ENCODE data around the gene CCP110. TPM values are rescaled to one million over a fixed set of nuclear protein-coding genes. Genes with fewer than 3 reads are reported as not detected.

The CCP110 gene
- polyA plus RNA-seq (2012; ENCODE audit: low read depth, missing spikeins) = 10.3 TPM

- peak; percentile 93 for FAIRE-seq
- DNase-seq (ENCODE audit: insufficient read length, low spot score) = peak; percentile 77
- TF ChIP-seq POLR2AphosphoS5 (IDR thresholded peaks at IDR 0.05; ENCODE audit: low read depth, low read length) = 0 out of 2 replicates have a peak, but pooled peaks have one; percentile 48
- TF ChIP-seq TAF1 (IDR thresholded peaks at IDR 0.05; ENCODE audit: low read depth, low read length) = peak; percentile 58; the same call in 1 of the 2 replicates
- TF ChIP-seq SPI1 (IDR thresholded peaks at IDR 0.05; ENCODE audit: low read depth, low read length) = no peak; the same call in 1 of the 2 replicates
- peak; percentile 51; the same call in 1 of the 2 replicates for TF ChIP-seq POLR2A (IDR thresholded peaks at IDR 0.05; ENCODE audit: low read depth, low read length)
- TF ChIP-seq POU2F2 (IDR thresholded peaks at IDR 0.05; ENCODE audit: low read depth, low read length) = peak; percentile 34; the same call in 1 of the 2 replicates
- TF ChIP-seq PAX5 (IDR thresholded peaks at IDR 0.05; ENCODE audit: insufficient read depth, low read length, severe bottlenecking) = no peak
These were observed at the start of gene CCP110 for GRCh38 chr16:19523559-19524355. CCP110 (plus strand) TSS chr16:19523942; CDS start chr16:19527882, 3,940 bp downstream.

- DNase-seq (ENCODE audit: insufficient read length, low spot score) (no peak), FAIRE-seq (peak; percentile 13)
- no peak for TF ChIP-seq PAX5 (IDR thresholded peaks at IDR 0.05; ENCODE audit: insufficient read depth, low read length, severe bottlenecking)
- no peak for TF ChIP-seq SPI1 (IDR thresholded peaks at IDR 0.05; ENCODE audit: low read depth, low read length)
- TF ChIP-seq POLR2A (IDR thresholded peaks at IDR 0.05; ENCODE audit: low read depth, low read length) = no peak
- no peak for TF ChIP-seq TAF1 (IDR thresholded peaks at IDR 0.05; ENCODE audit: low read depth, low read length)
- no peak for TF ChIP-seq POU2F2 (IDR thresholded peaks at IDR 0.05; ENCODE audit: low read depth, low read length)
- no peak for TF ChIP-seq POLR2AphosphoS5 (IDR thresholded peaks at IDR 0.05; ENCODE audit: low read depth, low read length)
These were observed 49.1 kb upstream of the CCP110 start for GRCh38 chr16:19474617-19475016.

GRCh38 chr16:19478505-19478904 lies 45.2 kb upstream of the CCP110 start:
- DNase-seq (ENCODE audit: insufficient read length, low spot score) (no peak), FAIRE-seq (no peak)
- TF ChIP-seq PAX5 (IDR thresholded peaks at IDR 0.05; ENCODE audit: insufficient read depth, low read length, severe bottlenecking) (no peak), TAF1 (IDR thresholded peaks at IDR 0.05; ENCODE audit: low read depth, low read length) (no peak), SPI1 (IDR thresholded peaks at IDR 0.05; ENCODE audit: low read depth, low read length) (no peak), POLR2AphosphoS5 (IDR thresholded peaks at IDR 0.05; ENCODE audit: low read depth, low read length) (no peak), POLR2A (IDR thresholded peaks at IDR 0.05; ENCODE audit: low read depth, low read length) (no peak), POU2F2 (IDR thresholded peaks at IDR 0.05; ENCODE audit: low read depth, low read length) (no peak)

GRCh38 chr16:19479302-19479721 lies 44.4 kb upstream of the CCP110 start:
- FAIRE-seq (no peak), DNase-seq (ENCODE audit: insufficient read length, low spot score) (no peak)
- TF ChIP-seq TAF1 (IDR thresholded peaks at IDR 0.05; ENCODE audit: low read depth, low read length) = no peak
- TF ChIP-seq PAX5 (IDR thresholded peaks at IDR 0.05; ENCODE audit: insufficient read depth, low read length, severe bottlenecking) = no peak
- TF ChIP-seq POLR2A (IDR thresholded peaks at IDR 0.05; ENCODE audit: low read depth, low read length) = no peak
- TF ChIP-seq POU2F2 (IDR thresholded peaks at IDR 0.05; ENCODE audit: low read depth, low read length) = no peak
- TF ChIP-seq SPI1 (IDR thresholded peaks at IDR 0.05; ENCODE audit: low read depth, low read length) = no peak
- no peak for TF ChIP-seq POLR2AphosphoS5 (IDR thresholded peaks at IDR 0.05; ENCODE audit: low read depth, low read length)

GRCh38 chr16:19481296-19481695 lies 42.4 kb upstream of the CCP110 start:
- DNase-seq (ENCODE audit: insufficient read length, low spot score) (no peak), FAIRE-seq (no peak)
- TF ChIP-seq POLR2A (IDR thresholded peaks at IDR 0.05; ENCODE audit: low read depth, low read length) (no peak), POU2F2 (IDR thresholded peaks at IDR 0.05; ENCODE audit: low read depth, low read length) (no peak), POLR2AphosphoS5 (IDR thresholded peaks at IDR 0.05; ENCODE audit: low read depth, low read length) (no peak), PAX5 (IDR thresholded peaks at IDR 0.05; ENCODE audit: insufficient read depth, low read length, severe bottlenecking) (no peak), TAF1 (IDR thresholded peaks at IDR 0.05; ENCODE audit: low read depth, low read length) (no peak), SPI1 (IDR thresholded peaks at IDR 0.05; ENCODE audit: low read depth, low read length) (no peak)

GRCh38 chr16:19481769-19482168 lies 42.0 kb upstream of the CCP110 start:
- TF ChIP-seq POU2F2 (IDR thresholded peaks at IDR 0.05; ENCODE audit: low read depth, low read length) (no peak), POLR2AphosphoS5 (IDR thresholded peaks at IDR 0.05; ENCODE audit: low read depth, low read length) (no peak), POLR2A (IDR thresholded peaks at IDR 0.05; ENCODE audit: low read depth, low read length) (no peak), TAF1 (IDR thresholded peaks at IDR 0.05; ENCODE audit: low read depth, low read length) (no peak), SPI1 (IDR thresholded peaks at IDR 0.05; ENCODE audit: low read depth, low read length) (no peak), PAX5 (IDR thresholded peaks at IDR 0.05; ENCODE audit: insufficient read depth, low read length, severe bottlenecking) (no peak)
- DNase-seq (ENCODE audit: insufficient read length, low spot score) (no peak), FAIRE-seq (no peak)

GRCh38 chr16:19482291-19482690 lies 41.5 kb upstream of the CCP110 start:
- FAIRE-seq = no peak
- no peak for DNase-seq (ENCODE audit: insufficient read length, low spot score)
- TF ChIP-seq PAX5 (IDR thresholded peaks at IDR 0.05; ENCODE audit: insufficient read depth, low read length, severe bottlenecking) (no peak), POLR2A (IDR thresholded peaks at IDR 0.05; ENCODE audit: low read depth, low read length) (no peak), TAF1 (IDR thresholded peaks at IDR 0.05; ENCODE audit: low read depth, low read length) (no peak), SPI1 (IDR thresholded peaks at IDR 0.05; ENCODE audit: low read depth, low read length) (no peak), POLR2AphosphoS5 (IDR thresholded peaks at IDR 0.05; ENCODE audit: low read depth, low read length) (no peak), POU2F2 (IDR thresholded peaks at IDR 0.05; ENCODE audit: low read depth, low read length) (no peak)

- DNase-seq (ENCODE audit: insufficient read length, low spot score) (no peak), FAIRE-seq (no peak)
- TF ChIP-seq TAF1 (IDR thresholded peaks at IDR 0.05; ENCODE audit: low read depth, low read length) (no peak), SPI1 (IDR thresholded peaks at IDR 0.05; ENCODE audit: low read depth, low read length) (no peak), PAX5 (IDR thresholded peaks at IDR 0.05; ENCODE audit: insufficient read depth, low read length, severe bottlenecking) (no peak), POU2F2 (IDR thresholded peaks at IDR 0.05; ENCODE audit: low read depth, low read length) (no peak), POLR2A (IDR thresholded peaks at IDR 0.05; ENCODE audit: low read depth, low read length) (no peak), POLR2AphosphoS5 (IDR thresholded peaks at IDR 0.05; ENCODE audit: low read depth, low read length) (no peak)
These were observed 39.6 kb upstream of the CCP110 start for GRCh38 chr16:19484096-19484495.

GRCh38 chr16:19485611-19486010 lies 38.1 kb upstream of the CCP110 start:
- FAIRE-seq = no peak

More at GRCh38 chr16:19485611-19486010, 38.1 kb upstream of the CCP110 start:
- DNase-seq (ENCODE audit: insufficient read length, low spot score) = no peak
- no peak for TF ChIP-seq PAX5 (IDR thresholded peaks at IDR 0.05; ENCODE audit: insufficient read depth, low read length, severe bottlenecking)
